ENCODE measurements around the gene MLF2. TPM values are rescaled to one million over a fixed set of nuclear protein-coding genes. Genes with fewer than 3 reads are reported as not detected.

MLF2 gene
- total RNA-seq = 108 TPM
- long read RNA-seq, transcript MLF2-201 (9 exons, 1,969 nt) = major isoform, 211 of 253 reads
- long read RNA-seq, partial matches to known transcripts = 30 of 253 reads
- long read RNA-seq, other reads (novel, unspliced or antisense) = 12 of 253 reads

- peak within 1 kb of the TSS; percentile 97 for H3K4me3 ChIP-seq
- peaks cover 39% of the 10 kb centered on the region for H3K36me3 ChIP-seq
- H3K27me3 ChIP-seq (ENCODE audit: low read depth) = no peaks in the 10 kb centered on the region
- DNase-seq (peak; percentile 99), ATAC-seq (peak; percentile 97)
- H3K27ac ChIP-seq = peak within 1 kb of the TSS; percentile 96
- H3K4me1 ChIP-seq = peaks cover 21% of the 10 kb centered on the region
- intact Hi-C loops (cut with DNase I) = no loop called here
- no peaks in the 10 kb centered on the region for H3K9me3 ChIP-seq
- TF ChIP-seq, protein P1, sequence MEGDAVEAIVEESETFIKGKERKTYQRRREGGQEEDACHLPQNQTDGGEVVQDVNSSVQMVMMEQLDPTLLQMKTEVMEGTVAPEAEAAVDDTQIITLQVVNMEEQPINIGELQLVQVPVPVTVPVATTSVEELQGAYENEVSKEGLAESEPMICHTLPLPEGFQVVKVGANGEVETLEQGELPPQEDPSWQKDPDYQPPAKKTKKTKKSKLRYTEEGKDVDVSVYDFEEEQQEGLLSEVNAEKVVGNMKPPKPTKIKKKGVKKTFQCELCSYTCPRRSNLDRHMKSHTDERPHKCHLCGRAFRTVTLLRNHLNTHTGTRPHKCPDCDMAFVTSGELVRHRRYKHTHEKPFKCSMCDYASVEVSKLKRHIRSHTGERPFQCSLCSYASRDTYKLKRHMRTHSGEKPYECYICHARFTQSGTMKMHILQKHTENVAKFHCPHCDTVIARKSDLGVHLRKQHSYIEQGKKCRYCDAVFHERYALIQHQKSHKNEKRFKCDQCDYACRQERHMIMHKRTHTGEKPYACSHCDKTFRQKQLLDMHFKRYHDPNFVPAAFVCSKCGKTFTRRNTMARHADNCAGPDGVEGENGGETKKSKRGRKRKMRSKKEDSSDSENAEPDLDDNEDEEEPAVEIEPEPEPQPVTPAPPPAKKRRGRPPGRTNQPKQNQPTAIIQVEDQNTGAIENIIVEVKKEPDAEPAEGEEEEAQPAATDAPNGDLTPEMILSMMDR (IDR thresholded peaks at IDR 0.05) = no peak
These were observed at the start of gene MLF2 for GRCh38 chr12:6752921-6753771. Gene MLF2, minus strand, starts transcription at chr12:6753141. Its CDS starts 807 bp downstream, at chr12:6752334.

GRCh38 chr12:6799147-6799546 lies 46.2 kb upstream of the MLF2 start:
- Histone ChIP-seq H3K4me1 (no peaks in the 10 kb centered on the region), H3K9me3 (no peaks in the 10 kb centered on the region), H3K27me3 (ENCODE audit: low read depth) (no peaks in the 10 kb centered on the region), H3K36me3 (peaks cover 48% of the 10 kb centered on the region), H3K27ac (no peak overlapping the region), H3K4me3 (no peak overlapping the region)
- intact Hi-C loops (cut with DNase I) = no loop called here
- TF ChIP-seq, protein P1 (IDR thresholded peaks at IDR 0.05) = no peak
- ATAC-seq (no peak), DNase-seq (no peak)

GRCh38 chr12:6796576-6796975 lies 43.6 kb upstream of the MLF2 start:
- Histone ChIP-seq H3K36me3 (peaks cover 31% of the 10 kb centered on the region), H3K9me3 (no peaks in the 10 kb centered on the region), H3K4me3 (no peak overlapping the region), H3K4me1 (peaks cover 20% of the 10 kb centered on the region), H3K27ac (no peak overlapping the region), H3K27me3 (ENCODE audit: low read depth) (no peaks in the 10 kb centered on the region)
- TF ChIP-seq, protein P1 (IDR thresholded peaks at IDR 0.05) = no peak
- ATAC-seq = no peak
- intact Hi-C loops (cut with DNase I) = no loop called here
- DNase-seq = no peak

DNA sequence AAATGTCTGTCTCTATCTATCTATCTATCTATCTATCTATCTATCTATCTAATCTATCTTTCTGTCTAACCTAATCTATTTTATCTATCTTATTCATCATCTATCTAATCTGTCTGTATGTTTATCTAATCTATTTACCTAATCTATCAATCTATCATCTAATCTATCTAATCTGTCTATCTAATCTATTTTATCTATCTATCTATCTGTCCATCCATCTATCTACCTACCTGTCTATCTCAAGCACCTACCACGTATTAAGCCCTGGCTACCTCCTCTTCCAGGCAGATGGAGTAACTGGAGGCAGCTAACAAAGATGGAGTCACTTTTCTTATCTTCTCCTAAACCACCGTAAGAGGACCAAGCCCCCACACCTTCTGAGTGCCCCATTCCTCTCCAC lies 42.1 kb upstream of the MLF2 start:
- Histone ChIP-seq H3K4me1 (peaks cover 29% of the 10 kb centered on the region), H3K27me3 (ENCODE audit: low read depth) (no peaks in the 10 kb centered on the region), H3K27ac (no peak overlapping the region), H3K36me3 (peaks cover 28% of the 10 kb centered on the region), H3K9me3 (no peaks in the 10 kb centered on the region), H3K4me3 (no peak overlapping the region)
- TF ChIP-seq, protein P1 (IDR thresholded peaks at IDR 0.05) = no peak
- ATAC-seq = no peak
- DNase-seq = no peak
- intact Hi-C loops (cut with DNase I) = no loop called here

DNA sequence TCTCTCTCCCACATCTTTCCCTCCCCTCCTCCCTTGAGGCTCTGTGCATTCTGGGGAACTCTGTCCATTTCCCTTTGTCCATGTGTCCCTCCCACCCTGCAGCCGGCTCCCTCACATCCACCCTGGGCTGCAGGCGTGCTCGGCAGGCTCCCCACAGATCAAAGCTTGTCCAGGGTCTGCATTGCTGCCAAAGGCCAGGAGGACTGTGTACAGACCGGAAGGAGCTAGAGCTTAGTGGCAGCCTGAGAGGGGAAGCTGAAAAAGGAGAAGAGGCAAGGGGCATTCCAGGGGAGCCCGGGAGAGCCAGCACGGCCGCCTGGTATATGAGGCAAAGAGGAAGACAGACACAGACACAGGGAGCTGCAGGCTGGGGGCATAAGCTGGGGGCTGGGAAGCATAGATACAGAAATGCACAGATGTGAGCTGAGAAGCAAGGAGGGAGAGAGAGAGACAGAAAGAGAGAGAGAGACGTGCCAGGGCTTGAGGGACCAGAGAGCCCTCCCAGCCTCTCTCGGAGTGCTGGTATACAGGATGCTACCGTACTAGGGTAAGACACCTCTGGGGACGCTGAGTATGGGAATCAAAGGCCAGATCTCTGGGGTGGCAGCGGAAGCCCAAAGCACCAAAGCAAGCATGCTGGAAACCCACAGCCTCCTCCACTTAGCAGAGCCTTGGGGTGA lies 39.7 kb upstream of the MLF2 start:
- peak overlapping the region; percentile 73 for H3K27ac ChIP-seq
- H3K4me3 ChIP-seq = peak overlapping the region; percentile 55
- peaks cover 38% of the 10 kb centered on the region for H3K4me1 ChIP-seq
- TF ChIP-seq, protein P1 (IDR thresholded peaks at IDR 0.05) = no peak
- H3K27me3 ChIP-seq (ENCODE audit: low read depth) = no peaks in the 10 kb centered on the region
- H3K36me3 ChIP-seq = peaks cover 15% of the 10 kb centered on the region
- DNase-seq (peak; percentile 71), ATAC-seq (peak; percentile 61 to 80)
- intact Hi-C loops (cut with DNase I) = no loop called here
- no peaks in the 10 kb centered on the region for H3K9me3 ChIP-seq

Data from lower lobe of right lung (tissue), 2 donors.